Panc1 (cell line): ENCODE measurements around the gene VIPAS39. TPM values are rescaled to one million over a fixed set of nuclear protein-coding genes. Genes with fewer than 3 reads are reported as not detected.

Source experiments
- ATAC-seq: fragments of 200-7000 bp; cut with Tn5 transposase; 2 replicates; pipeline ENCODE4 v1.9.1; 2020; ENCODE audit warnings: mild to moderate bottlenecking, moderate library complexity
- BruUV-seq: library from RNA; stranded (reverse); fragments of 400-500 nt; replicated peaks from 2 replicates; lab custom pipeline; 2021; lab: Mats Ljungman, UMichigan
- CTCF ChIA-PET: fragments of 300-600 bp; sonication (Branson Sonifier 250); formaldehyde crosslinking; loops from one replicate; lab custom pipeline; 2022; ENCODE audit warnings: antibody characterized with exemption; lab: Charles Lee
- POLR2A ChIA-PET: fragments of 300-600 bp; sonication (Branson Sonifier 250); formaldehyde crosslinking; loops from one replicate; lab custom pipeline; 2022; ENCODE audit warnings: antibody characterized with exemption; lab: Charles Lee
- DNase-seq: peaks from one replicate; pipeline ENCODE4 v3.0.0-alpha.2; 2010; ENCODE audit warnings: low read depth, low spot score
- H3K27ac ChIP-seq: 2 replicates; pipeline ENCODE4 v1.5.1; 2011; ENCODE audit warnings: mild to moderate bottlenecking, low read length, inconsistent platforms
- H3K27me3 ChIP-seq: fragments of 200-500 bp; sonication (Bioruptor generic); 2 replicates; pipeline ENCODE4 v1.6.0; 2014; ENCODE audit warnings: low read length, inconsistent platforms; ENCODE audit not compliant: control insufficient read depth, insufficient read depth
- H3K36me3 ChIP-seq: fragments of 200-500 bp; sonication (Bioruptor generic); 2 replicates; pipeline ENCODE4 v1.5.1; 2014; ENCODE audit warnings: inconsistent platforms, mild to moderate bottlenecking, low read length, moderate library complexity; ENCODE audit not compliant: control insufficient read depth, insufficient read depth
- H3K4me1 ChIP-seq: 2 replicates; pipeline ENCODE4 v1.5.1; 2011; ENCODE audit warnings: inconsistent platforms, mild to moderate bottlenecking, low read length, moderate library complexity; ENCODE audit not compliant: control insufficient read depth, insufficient read depth
- H3K4me3 ChIP-seq, 2 experiments: 2 replicates each; pipeline ENCODE4 v1.5.1; 2011 to 2012; ENCODE audit warnings: low read depth in 2 of 2, low read length in 2 of 2, mild to moderate bottlenecking in 2 of 2, inconsistent platforms in 1 of 2, moderate library complexity in 1 of 2
- H3K9me3 ChIP-seq: fragments of 200-500 bp; sonication (Bioruptor generic); 2 replicates; pipeline ENCODE4 v1.5.1; 2014; ENCODE audit warnings: low read depth, mild to moderate bottlenecking, inconsistent platforms, low read length, moderate library complexity; ENCODE audit not compliant: control insufficient read depth, insufficient read depth
- POLR2AphosphoS5 ChIP-seq: IDR thresholded peaks from 2 replicates; pipeline ENCODE4 v1.6.1; 2012; ENCODE audit warnings: mild to moderate bottlenecking, low read depth, low read length, moderate library complexity
- SIN3A ChIP-seq: IDR thresholded peaks from 2 replicates; pipeline ENCODE4 v1.6.1; 2012; ENCODE audit warnings: low read depth, mild to moderate bottlenecking, low read length, moderate library complexity, borderline replicate concordance; ENCODE audit not compliant: insufficient read depth
- TCF7L2 ChIP-seq: IDR thresholded peaks from 2 replicates; pipeline ENCODE4 v1.6.1; 2011; ENCODE audit warnings: mild to moderate bottlenecking, low read depth, low read length, inconsistent platforms
- in situ Hi-C: cut with HindIII; loops from 2 replicates; pipeline ENCODE4 v1.10.0; 2016; ENCODE audit warnings: low sequenced_read_pairs, low pct_unique_long_range_greater_than_20kb
- intact Hi-C: fragments of 100-400 bp; cut with micrococcal nuclease; formaldehyde crosslinking; loops from one replicate; pipeline ENCODE4 v1.10.0; 2022; ENCODE audit not compliant: unreplicated experiment
- total RNA-seq: library from RNA; stranded (reverse); gene quantifications from one replicate; pipeline ENCODE4 v1.2.1, GENCODE V29; 2021; ENCODE audit not compliant: unreplicated experiment
- TF ChIP-seq, protein P1 (sequence below): fragments of 450-650 bp; IDR thresholded peaks from 2 replicates; pipeline ENCODE4 v1.5.1; 2017; ENCODE audit warnings: mild to moderate bottlenecking
- TF ChIP-seq, protein P2 (sequence below), 2 experiments: IDR thresholded peaks; 2 replicates each; pipeline ENCODE4 v1.6.1; 2011 to 2012; ENCODE audit warnings: low read depth in 2 of 2, control low read depth in 1 of 2, low read length in 1 of 2, mild to moderate bottlenecking in 1 of 2, moderate library complexity in 1 of 2; ENCODE audit not compliant: insufficient read depth in 1 of 2

Gene VIPAS39
- total RNA-seq, 1 experiment from 2014 or later = 12.4 TPM

DNA sequence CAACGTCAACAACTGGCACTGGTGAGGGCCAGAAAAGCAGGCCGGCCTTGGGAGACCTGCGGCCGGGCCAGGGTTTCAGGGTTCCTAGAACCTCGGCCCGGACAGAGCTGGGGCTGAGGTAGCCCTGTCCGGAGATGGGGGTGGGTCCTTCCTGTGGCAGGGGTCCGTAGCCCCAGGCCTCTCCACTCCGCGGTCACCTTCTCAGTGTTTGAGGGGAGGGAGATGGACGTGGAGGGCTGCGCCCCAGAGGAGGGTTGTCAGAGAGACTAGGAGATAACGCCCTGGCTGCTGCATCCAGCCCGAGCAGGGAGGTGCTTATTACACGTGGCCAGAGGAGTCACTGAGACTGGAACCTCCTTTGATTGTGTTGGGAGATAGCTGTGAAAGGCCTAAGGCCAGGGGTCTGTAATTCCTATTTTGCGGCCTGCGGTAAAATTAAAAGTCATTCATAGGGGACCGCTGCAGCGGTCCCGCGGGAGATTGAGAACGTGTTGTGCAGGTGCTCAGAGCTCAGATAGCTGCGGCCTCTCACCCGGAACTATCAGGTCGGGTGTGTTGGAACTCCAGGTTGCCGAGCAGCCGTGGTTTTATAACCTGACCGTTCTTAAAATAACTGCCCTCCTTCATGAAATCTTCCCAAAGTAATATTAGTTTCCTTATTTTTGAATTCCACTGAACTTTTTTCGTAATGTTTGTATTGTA is 999 bp upstream of the VIPAS39 start:
- H3K4me3 ChIP-seq = peak overlapping the region; percentile 75 to 98
- peaks cover 32% of the 10 kb centered on the region for H3K36me3 ChIP-seq
- ChIA-PET CTCF (no interaction called here), POLR2A (no interaction called here)
- no peak for DNase-seq
- H3K27ac ChIP-seq = peak overlapping the region; percentile 98
- intact Hi-C loops (no loop called here), in situ Hi-C loops (no loop called here)
- TF ChIP-seq, protein P1, sequence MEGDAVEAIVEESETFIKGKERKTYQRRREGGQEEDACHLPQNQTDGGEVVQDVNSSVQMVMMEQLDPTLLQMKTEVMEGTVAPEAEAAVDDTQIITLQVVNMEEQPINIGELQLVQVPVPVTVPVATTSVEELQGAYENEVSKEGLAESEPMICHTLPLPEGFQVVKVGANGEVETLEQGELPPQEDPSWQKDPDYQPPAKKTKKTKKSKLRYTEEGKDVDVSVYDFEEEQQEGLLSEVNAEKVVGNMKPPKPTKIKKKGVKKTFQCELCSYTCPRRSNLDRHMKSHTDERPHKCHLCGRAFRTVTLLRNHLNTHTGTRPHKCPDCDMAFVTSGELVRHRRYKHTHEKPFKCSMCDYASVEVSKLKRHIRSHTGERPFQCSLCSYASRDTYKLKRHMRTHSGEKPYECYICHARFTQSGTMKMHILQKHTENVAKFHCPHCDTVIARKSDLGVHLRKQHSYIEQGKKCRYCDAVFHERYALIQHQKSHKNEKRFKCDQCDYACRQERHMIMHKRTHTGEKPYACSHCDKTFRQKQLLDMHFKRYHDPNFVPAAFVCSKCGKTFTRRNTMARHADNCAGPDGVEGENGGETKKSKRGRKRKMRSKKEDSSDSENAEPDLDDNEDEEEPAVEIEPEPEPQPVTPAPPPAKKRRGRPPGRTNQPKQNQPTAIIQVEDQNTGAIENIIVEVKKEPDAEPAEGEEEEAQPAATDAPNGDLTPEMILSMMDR = no peak
- TF ChIP-seq, protein P2, sequence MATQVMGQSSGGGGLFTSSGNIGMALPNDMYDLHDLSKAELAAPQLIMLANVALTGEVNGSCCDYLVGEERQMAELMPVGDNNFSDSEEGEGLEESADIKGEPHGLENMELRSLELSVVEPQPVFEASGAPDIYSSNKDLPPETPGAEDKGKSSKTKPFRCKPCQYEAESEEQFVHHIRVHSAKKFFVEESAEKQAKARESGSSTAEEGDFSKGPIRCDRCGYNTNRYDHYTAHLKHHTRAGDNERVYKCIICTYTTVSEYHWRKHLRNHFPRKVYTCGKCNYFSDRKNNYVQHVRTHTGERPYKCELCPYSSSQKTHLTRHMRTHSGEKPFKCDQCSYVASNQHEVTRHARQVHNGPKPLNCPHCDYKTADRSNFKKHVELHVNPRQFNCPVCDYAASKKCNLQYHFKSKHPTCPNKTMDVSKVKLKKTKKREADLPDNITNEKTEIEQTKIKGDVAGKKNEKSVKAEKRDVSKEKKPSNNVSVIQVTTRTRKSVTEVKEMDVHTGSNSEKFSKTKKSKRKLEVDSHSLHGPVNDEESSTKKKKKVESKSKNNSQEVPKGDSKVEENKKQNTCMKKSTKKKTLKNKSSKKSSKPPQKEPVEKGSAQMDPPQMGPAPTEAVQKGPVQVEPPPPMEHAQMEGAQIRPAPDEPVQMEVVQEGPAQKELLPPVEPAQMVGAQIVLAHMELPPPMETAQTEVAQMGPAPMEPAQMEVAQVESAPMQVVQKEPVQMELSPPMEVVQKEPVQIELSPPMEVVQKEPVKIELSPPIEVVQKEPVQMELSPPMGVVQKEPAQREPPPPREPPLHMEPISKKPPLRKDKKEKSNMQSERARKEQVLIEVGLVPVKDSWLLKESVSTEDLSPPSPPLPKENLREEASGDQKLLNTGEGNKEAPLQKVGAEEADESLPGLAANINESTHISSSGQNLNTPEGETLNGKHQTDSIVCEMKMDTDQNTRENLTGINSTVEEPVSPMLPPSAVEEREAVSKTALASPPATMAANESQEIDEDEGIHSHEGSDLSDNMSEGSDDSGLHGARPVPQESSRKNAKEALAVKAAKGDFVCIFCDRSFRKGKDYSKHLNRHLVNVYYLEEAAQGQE (IDR thresholded peaks at IDR 0.05; ENCODE audit: insufficient read depth in 1 of 2, low read depth in 2 of 2, low read length in 1 of 2) = no peak
- TF ChIP-seq SIN3A (0 out of 2 replicates have a peak, but pooled peaks have one; percentile 18), POLR2AphosphoS5 (no peak)
- H3K9me3 ChIP-seq = no peaks in the 10 kb centered on the region
- H3K4me1 ChIP-seq = peaks cover 11% of the 10 kb centered on the region
- ATAC-seq = 0 out of 2 replicates have a peak, but pooled peaks have one; percentile 7
- BruUV-seq = no TSS peak
- no peaks in the 10 kb centered on the region for H3K27me3 ChIP-seq

DNA sequence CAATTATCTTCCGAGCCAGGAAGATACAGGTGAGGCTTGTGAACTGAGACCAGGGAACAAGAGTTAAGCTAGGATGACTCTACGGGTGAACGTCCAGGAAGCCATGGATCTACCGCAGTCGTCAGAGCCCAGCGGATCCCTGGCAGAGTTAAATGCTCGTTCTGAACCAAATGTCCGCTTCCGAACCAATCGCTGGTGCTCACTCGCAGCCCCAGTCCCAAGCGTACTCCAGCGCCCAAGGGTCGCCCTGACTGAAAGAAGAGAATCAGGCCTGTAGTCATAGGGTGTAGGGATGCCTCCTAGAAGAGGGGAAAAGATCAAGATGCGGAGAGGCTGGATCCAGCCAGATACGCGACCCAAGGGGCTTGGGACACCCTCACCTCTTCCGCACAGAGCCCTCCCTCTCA is 283 bp downstream of the VIPAS39 start:
- intact Hi-C loops (no loop called here), in situ Hi-C loops (no loop called here)

More for the DNA sequence above, 283 bp downstream of the VIPAS39 start:
- Histone ChIP-seq H3K36me3 (peaks cover 26% of the 10 kb centered on the region), H3K9me3 (no peaks in the 10 kb centered on the region), H3K4me3 (peak overlapping the region; percentile 75 to 98), H3K27me3 (no peaks in the 10 kb centered on the region), H3K27ac (peak overlapping the region; percentile 98), H3K4me1 (peaks cover 11% of the 10 kb centered on the region)
- TF ChIP-seq POLR2AphosphoS5 = no peak
- no peak for TF ChIP-seq TCF7L2
- no peak for TF ChIP-seq SIN3A
- TF ChIP-seq, protein P2 (IDR thresholded peaks at IDR 0.05; ENCODE audit: insufficient read depth in 1 of 2, low read depth in 2 of 2, low read length in 1 of 2) = no peak
- TF ChIP-seq, protein P1 = no peak
- ChIA-PET POLR2A (no interaction called here), CTCF (no interaction called here)
- no TSS peak for BruUV-seq
- no peak for ATAC-seq
- no peak for DNase-seq
